ENCODE measurements around the gene IFT57. TPM values are rescaled to one million over a fixed set of nuclear protein-coding genes. Genes with fewer than 3 reads are reported as not detected.
"Not testable (repeated sequence)": the region's sequence is repeated elsewhere in the genome, so short reads cannot be mapped to it uniquely, and the experiment has no call there.

IFT57 gene
- total RNA-seq, 1 experiment from 2014 or later: 71.7 TPM

DNA sequence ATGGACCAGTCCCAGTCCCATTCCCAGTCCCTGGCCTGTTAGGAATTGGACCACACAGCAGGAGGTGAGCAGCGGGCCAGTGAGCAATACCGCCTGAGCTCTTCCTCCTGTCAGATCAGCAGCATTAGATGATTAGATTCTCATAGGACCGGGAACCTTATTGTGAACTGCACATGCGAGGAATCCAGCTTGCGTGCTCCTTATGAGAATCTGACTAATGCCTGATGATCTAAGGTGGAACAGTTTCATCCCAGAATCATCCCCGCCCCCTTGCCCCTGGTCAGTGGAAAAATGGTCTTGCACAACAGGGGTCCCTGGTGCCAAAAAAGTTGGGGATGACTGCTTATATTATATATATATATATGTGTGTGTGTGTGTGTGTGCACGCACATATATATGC lies 63.1 kb downstream of the IFT57 start:
- no peak for DNase-seq (ENCODE audit: low read depth)

DNA sequence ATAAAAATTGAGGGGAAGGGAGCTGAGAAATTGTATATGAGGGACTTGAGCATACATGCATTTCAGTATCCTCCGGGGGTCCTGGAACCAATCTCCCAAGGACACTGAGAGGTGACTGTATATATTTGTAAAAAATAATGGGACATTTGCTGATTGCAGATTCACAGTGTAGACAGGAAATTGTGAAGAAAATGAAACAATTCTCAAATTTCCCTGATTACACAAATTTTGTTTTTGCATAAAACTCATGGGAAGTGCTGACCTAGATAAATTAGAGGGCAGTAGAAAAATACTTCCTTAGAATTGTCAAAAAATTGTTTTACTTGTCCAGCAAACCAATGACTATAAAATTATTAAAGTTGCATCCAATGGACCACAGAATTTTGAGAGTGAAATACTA lies 64.0 kb downstream of the IFT57 start:
- no peak for DNase-seq (ENCODE audit: low read depth)

DNA sequence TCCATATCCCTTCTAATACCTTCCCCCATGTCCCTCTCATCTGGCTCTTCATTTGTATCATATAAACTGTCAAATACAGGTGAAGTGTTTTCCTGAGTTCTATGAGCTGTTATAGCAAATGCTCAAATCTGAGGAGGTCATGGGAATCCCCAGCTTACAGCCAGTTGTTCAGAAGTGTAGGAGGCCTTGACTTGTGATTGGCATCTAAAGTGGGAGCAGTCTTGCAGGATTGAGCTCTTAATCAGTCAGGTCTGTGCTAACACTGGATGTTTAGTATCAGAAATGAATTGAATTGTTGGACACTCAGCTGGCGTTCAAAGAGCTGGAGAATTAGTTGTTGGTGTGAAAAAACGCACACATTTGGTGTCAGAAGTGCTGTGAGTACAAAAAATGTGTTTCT lies 65.0 kb downstream of the IFT57 start:
- no peak for DNase-seq (ENCODE audit: low read depth)

DNA sequence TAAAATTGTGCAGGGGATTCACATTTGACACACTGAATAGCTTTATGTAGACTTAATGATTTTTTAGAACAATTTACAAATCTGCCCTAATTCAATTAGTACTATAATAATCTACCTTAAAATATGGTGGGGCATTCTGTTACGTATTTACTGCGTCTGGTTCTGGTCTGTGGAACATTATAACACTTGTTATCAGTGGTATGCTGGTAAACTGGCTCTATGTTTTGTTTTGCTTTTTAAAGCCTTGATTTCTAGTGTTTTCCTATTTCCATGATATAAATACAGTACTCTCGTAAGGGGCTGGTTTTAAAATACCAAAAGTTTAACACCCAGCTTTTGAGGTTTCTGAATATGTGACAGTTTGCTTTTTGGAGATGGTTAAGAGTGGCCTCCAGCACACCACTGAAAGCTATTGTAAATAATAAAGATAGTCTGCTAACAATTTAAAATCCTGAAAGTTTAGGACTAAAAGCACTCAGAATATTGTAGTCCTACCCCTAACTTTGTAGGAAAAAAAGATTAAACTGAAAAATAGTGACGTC lies 65.8 kb downstream of the IFT57 start:
- no peak for DNase-seq (ENCODE audit: low read depth)

DNA sequence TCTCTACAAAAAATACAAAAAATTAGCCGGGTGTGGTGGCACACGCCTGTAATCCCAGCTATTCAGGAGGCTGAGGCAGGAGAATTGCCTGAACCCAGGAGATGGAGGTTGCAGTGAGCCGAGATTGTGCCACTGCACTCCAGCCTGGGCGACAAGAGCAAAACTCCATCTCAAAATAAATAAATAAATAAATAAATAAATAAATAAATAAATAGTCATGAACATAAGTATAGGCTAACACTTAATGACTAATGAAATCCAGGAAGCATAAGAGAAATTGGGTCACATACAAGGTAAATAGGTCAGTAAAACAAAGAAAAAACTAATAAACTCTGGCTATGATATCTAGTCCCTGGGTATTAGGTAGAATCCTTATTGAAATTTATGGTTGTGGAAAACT lies 66.6 kb downstream of the IFT57 start:
- not testable (repeated sequence) for DNase-seq (ENCODE audit: low read depth)

DNA sequence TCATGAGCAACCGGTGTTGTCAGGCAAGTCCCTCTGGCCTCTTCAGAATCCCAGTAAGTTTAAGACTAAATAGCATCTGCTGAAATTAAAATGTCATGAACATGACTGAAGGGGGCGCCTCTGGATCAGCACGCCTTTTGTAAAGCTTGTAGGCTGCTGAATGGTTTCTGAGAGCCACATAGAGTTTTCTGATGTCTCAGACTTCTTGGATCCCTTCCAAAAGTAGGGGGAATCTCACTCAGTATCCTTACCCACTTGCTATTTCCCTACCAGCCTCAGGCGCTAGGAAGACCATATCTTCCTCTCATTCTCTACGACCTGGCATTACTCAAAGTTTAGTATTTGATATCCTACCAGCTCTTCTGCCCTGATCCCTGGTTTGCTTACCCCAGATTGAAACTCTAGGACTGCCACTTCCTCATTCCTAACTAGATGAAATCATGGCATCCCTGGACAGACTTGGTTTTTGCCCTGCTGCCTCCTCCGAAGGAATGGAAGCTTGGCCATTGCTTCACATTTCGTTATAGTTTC lies 68.7 kb downstream of the IFT57 start:
- DNase-seq (ENCODE audit: low read depth): peak; percentile 79

DNA sequence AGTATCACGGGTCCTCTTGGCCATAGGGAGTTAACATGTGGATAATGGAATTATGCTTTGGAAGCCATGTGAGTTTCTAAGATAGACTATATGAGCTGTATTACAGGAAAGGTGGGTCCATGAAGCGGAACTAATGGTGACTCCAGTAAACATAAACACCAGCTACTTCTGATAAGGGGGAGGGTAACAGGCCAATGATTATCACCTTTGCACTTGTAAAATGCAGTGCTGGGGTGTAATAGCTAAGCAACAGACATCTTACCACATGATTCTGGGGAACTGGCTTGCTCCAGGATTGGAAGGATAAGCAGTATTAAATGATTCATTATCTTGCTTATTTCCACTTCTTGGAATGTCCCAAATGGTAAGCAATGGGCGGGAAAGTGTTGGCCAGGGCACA lies 70.0 kb downstream of the IFT57 start:
- no peak for DNase-seq (ENCODE audit: low read depth)

DNA sequence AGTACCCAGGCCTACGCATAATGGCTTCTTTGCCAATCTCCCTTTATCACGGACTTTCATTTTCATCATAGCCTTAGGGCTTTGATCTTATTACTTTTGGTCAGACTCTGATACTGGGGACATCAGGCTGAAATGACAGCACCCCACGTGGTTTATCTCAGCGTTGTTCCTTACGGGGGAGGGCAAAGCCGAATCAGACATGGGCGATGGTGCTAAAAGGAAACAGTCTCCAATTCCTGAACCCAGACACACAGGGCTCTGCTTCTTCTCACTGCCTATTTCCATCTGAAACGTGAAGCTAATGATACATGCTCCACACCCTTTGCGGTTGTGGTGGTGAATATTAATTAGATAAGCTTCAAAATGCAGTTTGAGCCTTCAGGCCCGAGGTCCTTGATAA lies 72.0 kb downstream of the IFT57 start:
- no peak for DNase-seq (ENCODE audit: low read depth)

DNA sequence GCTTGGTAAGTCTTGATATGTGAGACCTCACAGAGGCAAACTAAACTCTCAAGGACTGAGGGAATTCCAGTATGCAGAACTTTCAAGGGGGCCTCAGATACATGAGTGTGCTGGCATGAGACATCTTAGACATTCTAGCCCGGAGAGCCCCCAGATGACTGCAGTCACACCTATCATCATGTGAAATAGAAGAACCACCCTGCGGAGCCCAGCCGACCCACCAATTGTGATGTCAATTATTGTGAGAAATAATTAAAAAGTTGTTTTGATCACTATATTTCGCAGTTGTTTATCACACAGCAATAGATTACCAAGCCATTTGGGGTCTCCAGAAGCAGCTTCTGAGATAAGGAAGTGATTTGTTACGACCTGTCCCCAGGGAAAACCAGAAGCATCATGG lies 76.1 kb downstream of the IFT57 start:
- DNase-seq (ENCODE audit: low read depth): no peak

DNA sequence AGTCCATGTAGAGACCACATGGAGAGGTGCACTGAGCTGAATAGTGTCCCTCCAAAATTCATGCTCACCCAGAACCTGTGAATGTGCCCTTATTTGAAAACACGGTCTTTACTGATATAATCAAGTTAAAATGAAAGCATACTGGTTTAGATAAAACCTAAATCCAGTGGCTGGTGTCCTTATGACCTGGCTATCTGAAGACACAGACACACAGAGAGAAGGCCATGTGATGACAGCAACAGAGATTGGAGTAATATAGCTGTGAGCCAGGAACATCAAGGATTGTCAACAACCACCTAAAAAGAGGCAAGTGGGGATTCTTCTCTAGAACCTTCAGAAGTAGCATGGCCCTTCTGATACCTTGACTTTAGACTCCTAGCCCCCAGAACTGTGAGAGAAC lies 76.6 kb downstream of the IFT57 start:
- no peak for DNase-seq (ENCODE audit: low read depth)

DNA sequence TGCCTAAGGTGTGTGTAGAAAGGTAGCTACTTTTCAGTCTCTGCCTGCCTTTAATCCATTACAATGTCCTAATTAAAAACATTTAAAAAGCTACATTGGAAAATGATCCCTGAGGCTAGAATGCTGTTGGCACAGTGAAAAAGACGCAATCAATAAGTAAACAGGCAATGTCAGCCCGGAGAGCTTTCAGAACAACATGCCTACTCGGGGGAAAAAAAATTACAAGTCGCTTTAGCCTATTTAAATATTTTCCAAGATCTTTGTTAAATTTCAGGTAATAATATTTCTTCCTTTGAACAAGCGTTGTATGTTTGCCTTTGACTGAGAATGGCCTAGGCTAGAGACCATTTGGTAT lies 84.8 kb downstream of the IFT57 start:
- DNase-seq (ENCODE audit: low read depth): no peak

DNA sequence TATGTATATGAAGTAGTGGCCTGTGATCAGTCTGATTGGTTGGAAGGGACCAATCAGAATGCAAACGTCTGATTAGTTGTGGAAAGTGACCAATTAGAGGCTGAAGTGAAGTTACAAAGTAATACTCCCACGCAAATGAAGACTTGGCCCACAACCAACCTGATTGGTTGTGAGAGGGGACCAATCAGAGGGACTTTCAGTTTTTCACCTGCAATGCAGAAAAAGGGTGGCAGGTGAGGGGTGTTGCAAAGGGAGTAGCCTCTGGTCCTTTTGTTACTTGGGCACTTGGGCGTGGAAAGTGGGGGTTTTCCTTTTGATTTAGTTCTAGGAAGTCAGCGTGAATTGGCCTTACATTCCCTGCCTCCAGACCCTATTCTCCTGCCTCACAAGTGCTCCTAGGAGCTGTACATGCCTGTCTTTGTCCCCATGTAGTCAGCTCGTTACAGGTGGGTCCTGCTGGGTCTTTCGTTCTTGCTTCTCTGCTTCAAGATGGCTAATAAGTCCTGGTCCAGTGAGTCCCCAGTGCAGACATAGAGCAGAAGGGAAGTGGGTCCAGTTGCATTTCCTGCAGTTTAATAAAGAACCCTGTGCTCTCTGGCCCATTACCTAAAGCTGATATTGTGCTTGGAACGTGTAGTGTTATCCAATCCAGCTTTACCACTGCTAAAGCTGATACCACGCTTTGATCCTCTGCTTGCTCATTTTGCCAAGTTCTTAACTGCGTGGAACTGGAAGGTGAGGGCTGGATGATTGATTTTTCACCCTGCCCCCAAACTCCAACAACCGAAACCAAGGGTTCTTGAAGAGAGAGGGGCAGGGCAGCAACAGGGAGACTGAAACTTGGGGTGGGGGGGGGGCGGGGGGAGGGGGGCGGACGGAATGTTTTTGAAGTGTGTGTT lies 85.4 kb downstream of the IFT57 start:
- DNase-seq (ENCODE audit: low read depth): no peak

DNA sequence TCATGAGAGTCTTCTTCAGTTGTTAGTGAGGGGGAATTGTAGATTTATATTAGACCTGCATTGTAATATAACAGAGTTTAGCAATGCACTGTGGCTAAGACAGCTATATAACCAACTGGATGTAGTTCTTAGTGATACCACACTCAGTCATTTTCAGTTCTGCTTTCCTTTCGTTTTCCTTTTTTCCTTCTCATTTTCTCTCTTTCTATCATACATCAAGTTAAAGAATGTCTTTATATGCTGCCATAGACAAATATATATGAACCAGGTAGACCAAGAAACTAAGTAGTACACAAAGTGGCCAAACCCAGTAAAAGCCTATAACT lies 87.7 kb downstream of the IFT57 start:
- no peak for DNase-seq (ENCODE audit: low read depth)

DNA sequence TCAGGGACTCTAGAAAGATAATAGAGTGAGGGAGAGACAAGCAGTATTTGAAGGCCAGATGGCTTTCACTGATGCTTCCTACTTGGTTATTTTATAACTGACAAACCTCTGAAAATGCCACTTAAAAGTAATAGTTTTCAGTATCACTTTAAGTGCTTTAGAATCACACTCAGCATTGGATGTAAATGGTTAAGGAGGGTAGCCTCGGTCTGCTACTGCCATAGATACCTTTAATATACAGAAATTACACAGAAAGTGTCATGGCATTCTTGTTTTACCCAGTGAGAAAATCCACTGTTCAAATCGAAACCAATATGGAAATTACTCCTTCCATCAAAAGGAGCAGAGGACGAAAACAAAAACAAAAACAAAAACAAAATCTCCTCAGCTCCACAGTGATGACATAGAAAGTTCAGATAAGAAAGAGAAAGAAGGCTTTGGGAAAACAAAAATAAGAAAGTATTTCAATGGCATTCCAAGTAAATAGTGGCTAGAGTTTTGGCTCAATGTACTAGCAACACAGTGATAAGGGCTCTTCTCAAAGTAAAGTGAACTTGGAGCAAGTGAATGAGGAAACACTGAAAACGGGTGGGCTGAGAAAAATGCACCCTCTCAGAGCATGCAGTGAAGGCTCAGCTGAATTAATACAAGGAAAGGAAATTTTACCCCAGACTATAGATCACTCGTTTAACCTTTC lies 88.2 kb downstream of the IFT57 start:
- no peak for DNase-seq (ENCODE audit: low read depth)

DNA sequence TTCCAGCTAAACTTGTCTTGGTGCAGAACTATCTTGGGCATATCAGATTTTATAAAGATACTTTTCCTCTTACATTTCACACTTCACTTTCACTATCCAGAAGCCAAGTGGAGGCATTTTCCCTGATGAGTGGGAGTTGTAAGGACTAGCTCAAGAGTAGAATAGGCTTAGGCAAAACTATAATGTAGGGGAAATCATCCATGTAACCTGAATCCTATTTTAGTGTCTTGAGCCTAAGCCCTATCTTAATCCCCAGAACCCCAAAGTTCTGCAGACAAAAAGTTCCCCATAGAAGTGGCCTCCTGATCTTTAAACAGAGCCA lies 89.2 kb downstream of the IFT57 start:
- peak; percentile 17 for DNase-seq (ENCODE audit: low read depth)

DNA sequence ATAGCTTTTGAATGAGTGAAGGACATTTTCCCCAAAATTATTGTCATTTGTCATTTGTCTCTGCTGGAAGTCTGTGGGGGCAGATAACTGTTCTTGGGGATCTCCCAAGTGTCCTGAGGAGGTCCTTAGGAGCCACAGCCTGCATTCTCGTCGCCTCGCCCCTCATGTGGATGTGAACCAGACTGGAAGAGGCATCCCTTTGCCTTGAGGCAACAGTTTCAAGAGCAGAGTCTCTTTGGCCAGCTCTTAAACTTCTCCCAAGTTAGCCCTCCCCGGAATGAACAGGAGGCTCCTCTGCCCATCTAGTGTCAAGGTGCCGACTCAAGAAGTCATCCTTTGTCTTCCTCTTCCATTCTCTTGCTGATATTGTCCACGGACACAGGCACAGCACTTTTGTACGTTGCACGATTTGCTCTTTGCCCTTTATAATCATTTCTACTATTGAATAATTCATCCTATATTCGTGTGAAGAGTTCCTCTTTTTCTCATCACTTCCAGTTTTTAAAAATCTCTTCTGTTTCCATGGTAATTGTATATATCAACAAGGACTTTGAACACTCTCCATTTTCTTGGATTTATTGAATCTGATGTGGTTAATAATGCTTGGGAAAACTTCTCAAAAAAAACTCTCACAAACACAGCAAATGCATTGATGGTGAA lies 90.6 kb downstream of the IFT57 start:
- peak; percentile 65 for DNase-seq (ENCODE audit: low read depth)

DNA sequence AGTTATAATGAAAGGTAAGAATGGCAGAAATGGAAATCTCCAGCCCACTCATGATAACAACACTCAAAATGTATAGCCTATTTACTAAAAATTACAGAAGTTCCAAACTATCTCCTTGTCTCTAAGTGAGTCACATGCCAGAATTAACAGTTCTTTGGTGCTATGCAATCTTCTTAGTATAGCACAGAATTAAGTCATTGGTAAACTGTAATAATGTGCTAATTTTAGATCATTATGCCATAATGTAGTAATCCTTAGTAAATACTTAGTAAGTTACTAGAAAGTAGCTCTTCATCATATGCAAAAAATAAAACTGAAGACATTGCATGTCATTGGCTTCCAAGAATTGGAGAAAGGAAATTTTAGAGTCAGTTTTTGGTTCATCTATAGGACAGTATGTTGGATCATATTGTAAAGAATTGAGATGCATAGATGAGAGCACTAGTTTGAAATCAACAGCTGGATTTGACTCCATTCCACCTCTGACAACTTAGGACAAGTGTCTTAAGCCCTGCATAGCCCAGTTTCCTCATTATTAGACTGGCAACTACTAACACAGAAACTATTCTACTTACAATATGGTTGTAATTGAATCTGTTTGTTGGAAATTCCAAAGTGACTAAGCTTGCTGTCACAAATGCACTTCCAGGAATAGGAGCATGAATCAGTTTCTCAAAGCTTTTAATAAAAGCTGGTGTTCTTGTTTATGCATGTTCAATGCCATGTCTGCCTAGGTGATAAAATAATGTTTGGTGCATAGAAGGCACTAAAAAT lies 91.3 kb downstream of the IFT57 start:
- DNase-seq (ENCODE audit: low read depth): peak; percentile 80

DNA sequence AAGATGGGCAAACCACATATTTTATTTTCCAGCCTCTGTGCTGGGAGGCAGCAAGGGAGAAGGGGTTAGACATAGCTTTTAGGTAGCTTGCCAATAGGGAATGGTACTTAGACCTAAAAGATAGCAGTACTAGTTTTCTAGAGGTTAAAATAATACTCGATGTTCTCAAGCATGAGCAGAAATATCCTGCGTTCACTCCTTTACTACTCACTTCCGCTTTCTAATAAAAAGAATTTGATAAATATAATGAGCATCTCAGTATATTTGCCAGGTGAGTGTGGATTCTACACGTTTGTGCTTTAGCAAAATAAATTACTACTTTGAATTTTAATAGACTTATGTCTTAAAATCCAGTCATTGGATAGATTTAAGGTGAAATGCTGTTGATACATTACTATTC lies 92.0 kb downstream of the IFT57 start:
- no peak for DNase-seq (ENCODE audit: low read depth)

DNA sequence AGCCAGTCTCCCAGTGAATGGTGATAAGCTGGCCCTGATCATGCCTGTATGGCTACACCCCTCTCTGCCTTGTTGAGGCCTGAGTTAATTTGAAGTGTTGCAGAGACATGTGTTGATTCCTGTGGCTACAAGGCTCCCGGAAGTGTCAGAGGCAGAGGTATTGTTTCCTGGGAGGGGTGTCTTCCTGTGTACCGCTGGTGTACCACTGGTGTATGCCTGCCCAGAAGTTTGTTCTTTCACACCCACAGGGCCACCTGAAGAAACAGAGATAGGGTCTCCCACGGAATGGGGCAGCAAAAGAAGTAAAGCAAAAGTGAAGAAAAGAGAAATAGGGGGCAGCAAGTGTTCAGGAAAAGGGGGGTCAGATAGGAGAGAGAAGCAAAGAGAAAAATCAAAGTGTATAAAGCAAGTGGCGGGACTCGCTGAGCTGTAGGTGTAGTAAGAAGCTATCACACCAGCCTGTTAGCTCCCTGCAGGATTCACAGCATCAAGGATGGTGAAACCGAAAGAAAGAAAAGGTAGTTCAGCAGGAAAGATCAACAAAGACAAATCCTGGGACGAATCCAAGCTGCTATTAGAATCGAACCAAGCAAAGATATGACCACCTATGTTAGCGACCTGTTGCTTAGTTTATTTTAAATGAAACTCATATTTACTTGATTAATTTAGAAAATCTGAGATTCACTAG lies 94.8 kb downstream of the IFT57 start:
- DNase-seq (ENCODE audit: low read depth): no peak

DNA sequence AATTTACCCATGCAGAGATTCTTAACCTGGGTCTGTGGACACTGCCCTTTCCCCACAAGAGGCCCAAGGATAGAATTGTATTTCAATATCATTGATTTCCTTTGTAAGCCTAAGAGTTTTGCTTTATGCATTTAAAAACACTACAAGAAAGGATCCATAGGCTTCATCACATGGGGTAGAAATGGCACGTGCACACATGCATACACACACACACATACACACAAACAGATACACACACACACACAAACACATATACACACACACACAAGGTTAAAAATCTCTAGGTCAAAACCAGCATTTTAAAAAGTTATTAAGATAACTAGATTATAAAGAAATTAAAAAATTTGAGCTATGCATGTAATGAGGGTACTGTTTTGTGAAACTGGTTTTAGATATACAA lies 95.9 kb downstream of the IFT57 start:
- DNase-seq (ENCODE audit: low read depth): no peak

DNA sequence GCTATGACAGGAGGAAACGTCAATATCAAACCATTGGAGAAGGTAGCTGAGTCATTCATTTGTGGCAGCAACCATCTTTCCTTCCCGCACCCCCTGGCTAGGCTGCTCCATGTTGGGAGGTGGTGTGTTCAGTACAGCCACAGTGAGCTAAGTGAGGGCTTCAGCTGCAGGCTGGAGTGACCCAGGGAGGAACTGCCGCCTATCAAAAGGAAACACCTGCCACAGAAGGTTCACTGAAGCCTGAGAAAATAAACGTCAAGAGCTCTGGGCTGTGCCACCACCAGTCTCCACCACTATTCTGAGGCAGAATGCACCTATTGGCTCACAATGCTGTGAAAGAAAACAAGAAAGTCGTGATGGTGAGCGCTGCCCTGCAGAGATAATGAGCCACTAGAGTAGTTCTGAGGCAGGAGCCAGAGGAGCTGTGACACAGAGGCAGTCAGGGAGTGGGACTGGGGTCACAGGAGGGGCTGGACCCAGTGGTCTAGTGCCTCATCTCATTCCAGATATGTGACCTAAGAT lies 96.6 kb downstream of the IFT57 start:
- DNase-seq (ENCODE audit: low read depth): no peak
